ENCODE measurements around the gene ERRFI1.

DNA sequence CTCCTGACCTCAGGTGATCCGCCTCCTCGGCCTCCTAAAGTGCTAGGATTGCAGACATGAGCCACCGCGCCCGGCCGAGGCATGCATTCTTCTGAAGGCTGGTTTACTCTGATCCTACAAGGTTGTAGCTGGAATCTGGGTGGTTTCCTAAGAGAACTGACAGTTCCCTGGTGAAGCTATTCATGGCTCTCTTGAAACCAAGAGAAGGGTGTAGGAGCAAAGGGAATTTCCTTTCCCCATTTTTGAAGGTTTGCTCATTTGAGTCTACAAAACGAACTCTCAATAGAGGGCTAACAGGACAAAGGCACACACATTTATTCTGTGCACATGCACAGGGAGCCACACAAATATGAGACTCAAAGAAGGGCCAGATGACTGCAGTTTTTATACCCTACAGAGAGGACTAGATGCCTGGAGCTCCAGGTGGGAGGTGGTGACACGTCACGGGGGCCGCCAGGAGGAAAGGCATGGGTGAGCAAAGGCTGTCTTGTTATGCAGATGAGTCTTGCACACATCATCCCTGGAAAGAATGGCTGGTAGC is 49.5 kb upstream of the ERRFI1 start:
- TF ChIP-seq, protein P1, sequence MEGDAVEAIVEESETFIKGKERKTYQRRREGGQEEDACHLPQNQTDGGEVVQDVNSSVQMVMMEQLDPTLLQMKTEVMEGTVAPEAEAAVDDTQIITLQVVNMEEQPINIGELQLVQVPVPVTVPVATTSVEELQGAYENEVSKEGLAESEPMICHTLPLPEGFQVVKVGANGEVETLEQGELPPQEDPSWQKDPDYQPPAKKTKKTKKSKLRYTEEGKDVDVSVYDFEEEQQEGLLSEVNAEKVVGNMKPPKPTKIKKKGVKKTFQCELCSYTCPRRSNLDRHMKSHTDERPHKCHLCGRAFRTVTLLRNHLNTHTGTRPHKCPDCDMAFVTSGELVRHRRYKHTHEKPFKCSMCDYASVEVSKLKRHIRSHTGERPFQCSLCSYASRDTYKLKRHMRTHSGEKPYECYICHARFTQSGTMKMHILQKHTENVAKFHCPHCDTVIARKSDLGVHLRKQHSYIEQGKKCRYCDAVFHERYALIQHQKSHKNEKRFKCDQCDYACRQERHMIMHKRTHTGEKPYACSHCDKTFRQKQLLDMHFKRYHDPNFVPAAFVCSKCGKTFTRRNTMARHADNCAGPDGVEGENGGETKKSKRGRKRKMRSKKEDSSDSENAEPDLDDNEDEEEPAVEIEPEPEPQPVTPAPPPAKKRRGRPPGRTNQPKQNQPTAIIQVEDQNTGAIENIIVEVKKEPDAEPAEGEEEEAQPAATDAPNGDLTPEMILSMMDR (IDR thresholded peaks at IDR 0.05) = no peak
- TF ChIP-seq POLR2A (IDR thresholded peaks at IDR 0.05) = peak in 1 of 2 donors; percentile 9
